A549 (cell line): ENCODE results near the gene HOXA10.

ENCODE experiments used
- CEBPB ChIP-seq, 2 experiments: fragments of >200 bp in 1 of 2; sonication (Bioruptor Twin) in 1 of 2; formaldehyde crosslinking in 1 of 2; IDR thresholded peaks; 2 replicates each; pipeline ENCODE4 v1.6.1; 2012 to 2016
- EP300 ChIP-seq, 2 experiments: fragments of >200 bp; sonication (Bioruptor Twin); formaldehyde crosslinking; IDR thresholded peaks; 2 replicates in 1 of 2; 3 replicates in 1 of 2; pipeline ENCODE4 v1.6.1; 2016 to 2017

DNA sequence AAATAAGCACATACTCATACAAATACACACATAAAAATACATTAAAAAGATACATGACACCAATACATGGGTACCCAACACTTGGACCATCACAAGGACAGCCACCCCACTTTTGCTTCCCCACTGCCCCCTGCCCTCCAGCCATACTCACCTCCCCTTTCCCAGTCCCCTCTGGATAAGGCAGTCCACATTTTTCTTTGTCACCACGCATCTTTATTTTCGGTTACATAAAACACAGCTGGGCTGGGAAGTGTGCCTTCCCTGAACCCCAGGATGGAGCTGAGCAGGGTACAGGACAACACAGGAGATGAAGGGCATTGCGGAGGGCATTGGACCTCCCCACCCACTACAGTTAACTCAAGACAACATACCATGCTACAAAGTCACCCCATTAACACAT, 20.6 kb downstream of the HOXA10 start:
- TF ChIP-seq EP300 (IDR thresholded peaks at IDR 0.05) (no peak), CEBPB (IDR thresholded peaks at IDR 0.05) (no peak)
